Measurements from ENCODE around the gene DAPK1. TPM values are rescaled to one million over a fixed set of nuclear protein-coding genes. Genes with fewer than 3 reads are reported as not detected.

The DAPK1 gene
- total RNA-seq, 1 donor, result 8.6 TPM

GRCh38 chr9:87613265-87614111, 115.8 kb downstream of the DAPK1 start:
- H3K4me3 ChIP-seq (ENCODE audit: low read depth, low read length), result no peak overlapping the region
- no peak for DNase-seq (ENCODE audit: low read depth)
- TF ChIP-seq CTCF (IDR thresholded peaks at IDR 0.05; ENCODE audit: insufficient read depth, low read depth, low read length), result no peak

GRCh38 chr9:87614397-87614796, 116.7 kb downstream of the DAPK1 start:
- H3K4me3 ChIP-seq (ENCODE audit: low read depth, low read length), result no peak overlapping the region
- no peak for DNase-seq (ENCODE audit: low read depth)
- TF ChIP-seq CTCF (IDR thresholded peaks at IDR 0.05; ENCODE audit: insufficient read depth, low read depth, low read length), result no peak

- no peak for TF ChIP-seq CTCF (IDR thresholded peaks at IDR 0.05; ENCODE audit: insufficient read depth, low read depth, low read length)
- no peak for DNase-seq (ENCODE audit: low read depth)
- H3K4me3 ChIP-seq (ENCODE audit: low read depth, low read length), result no peak overlapping the region
Observed at GRCh38 chr9:87615136-87615535, 117.5 kb downstream of the DAPK1 start.

- no peak overlapping the region for H3K4me3 ChIP-seq (ENCODE audit: low read depth, low read length)
- no peak for DNase-seq (ENCODE audit: low read depth)
- no peak for TF ChIP-seq CTCF (IDR thresholded peaks at IDR 0.05; ENCODE audit: insufficient read depth, low read depth, low read length)
Observed at GRCh38 chr9:87615547-87616148, 118.0 kb downstream of the DAPK1 start.

- H3K4me3 ChIP-seq (ENCODE audit: low read depth, low read length), result no peak overlapping the region
Observed at GRCh38 chr9:87618226-87618625, 120.6 kb downstream of the DAPK1 start.

GRCh38 chr9:87618931-87619330, 121.3 kb downstream of the DAPK1 start:
- H3K4me3 ChIP-seq (ENCODE audit: low read depth, low read length), result no peak overlapping the region
- TF ChIP-seq CTCF (IDR thresholded peaks at IDR 0.05; ENCODE audit: insufficient read depth, low read depth, low read length), result no peak
- no peak for DNase-seq (ENCODE audit: low read depth)

More at GRCh38 chr9:87618226-87618625, 120.6 kb downstream of the DAPK1 start:
- TF ChIP-seq CTCF (IDR thresholded peaks at IDR 0.05; ENCODE audit: insufficient read depth, low read depth, low read length), result no peak
- DNase-seq (ENCODE audit: low read depth), result no peak
